Endothelial cell (in vitro differentiated cells): ENCODE results near the gene SLC28A2. TPM values are rescaled to one million over a fixed set of nuclear protein-coding genes. Genes with fewer than 3 reads are reported as not detected.
"Not testable (repeated sequence)": the region's sequence is repeated elsewhere in the genome, so short reads cannot be mapped to it uniquely, and the experiment has no call there.

Experiments used
- DNase-seq: peaks from one replicate; pipeline ENCODE4 v3.0.0; 2021; ENCODE audit warnings: low spot score
- H3K27ac Mint-ChIP-seq: one replicate; pipeline ENCODE4 v1.8.0; 2021; ENCODE audit warnings: mixed read lengths, inconsistent platforms; ENCODE audit not compliant: unreplicated experiment
- H3K27me3 Mint-ChIP-seq: one replicate; pipeline ENCODE4 v1.8.0; 2021; ENCODE audit warnings: mild to moderate bottlenecking, moderate library complexity, mixed read lengths, inconsistent platforms; ENCODE audit not compliant: unreplicated experiment
- H3K36me3 Mint-ChIP-seq: one replicate; pipeline ENCODE4 v1.8.0; 2021; ENCODE audit warnings: mild to moderate bottlenecking, low read depth, mixed read lengths, inconsistent platforms; ENCODE audit not compliant: unreplicated experiment
- H3K4me1 Mint-ChIP-seq: one replicate; pipeline ENCODE4 v1.8.0; 2021; ENCODE audit warnings: mild to moderate bottlenecking, mixed read lengths, inconsistent platforms; ENCODE audit not compliant: unreplicated experiment
- H3K4me3 Mint-ChIP-seq: one replicate; pipeline ENCODE4 v1.8.0; 2021; ENCODE audit warnings: mild to moderate bottlenecking, mixed read lengths, inconsistent platforms; ENCODE audit not compliant: unreplicated experiment
- H3K9me3 Mint-ChIP-seq: one replicate; pipeline ENCODE4 v1.8.0; 2021; ENCODE audit warnings: mixed read lengths, inconsistent platforms; ENCODE audit not compliant: unreplicated experiment
- CTCF ChIP-seq: fragments of 200-600 bp; sonication (generic); IDR thresholded peaks from one replicate; pipeline ENCODE4 v1.5.0; 2021; ENCODE audit warnings: antibody characterized with exemption; ENCODE audit not compliant: unreplicated experiment
- total RNA-seq: library from RNA; stranded (reverse); fragmentation: NEBNext Ultra II Directional; extraction: Animal tissue kit (Norgen Biotek cat#: 25700); gene quantifications from one replicate; pipeline ENCODE4 v1.2.1, GENCODE V29; 2021; ENCODE audit not compliant: unreplicated experiment

Gene SLC28A2
- total RNA-seq, 1 donor from 2014 or later = not detected

GRCh38 chr15:45230245-45230965 is 21.6 kb upstream of the SLC28A2 start:
- Mint-ChIP-seq H3K9me3 (peaks cover 6% of the 10 kb centered on the region), H3K27me3 (no peaks in the 10 kb centered on the region), H3K4me1 (no peaks in the 10 kb centered on the region), H3K36me3 (peaks cover 6% of the 10 kb centered on the region), H3K27ac (no peak overlapping the region), H3K4me3 (no peak overlapping the region)
- no peak for TF ChIP-seq CTCF
- no peak for DNase-seq

- no peak for TF ChIP-seq CTCF
- H3K36me3 Mint-ChIP-seq = peaks cover 6% of the 10 kb centered on the region
- no peak overlapping the region for H3K27ac Mint-ChIP-seq
- H3K27me3 Mint-ChIP-seq = no peaks in the 10 kb centered on the region
- DNase-seq = no peak
- peaks cover 6% of the 10 kb centered on the region for H3K9me3 Mint-ChIP-seq
- no peaks in the 10 kb centered on the region for H3K4me1 Mint-ChIP-seq
- peak overlapping the region; percentile 59 for H3K4me3 Mint-ChIP-seq
Measured at GRCh38 chr15:45231132-45231531, 20.9 kb upstream of the SLC28A2 start.

- DNase-seq = no peak
- TF ChIP-seq CTCF = no peak
- no peaks in the 10 kb centered on the region for H3K4me1 Mint-ChIP-seq
- no peak overlapping the region for H3K27ac Mint-ChIP-seq
- H3K27me3 Mint-ChIP-seq = no peaks in the 10 kb centered on the region
- peaks cover 6% of the 10 kb centered on the region for H3K36me3 Mint-ChIP-seq
- H3K9me3 Mint-ChIP-seq = peaks cover 6% of the 10 kb centered on the region
- no peak overlapping the region for H3K4me3 Mint-ChIP-seq
Measured at GRCh38 chr15:45231864-45232562, 20.0 kb upstream of the SLC28A2 start.

GRCh38 chr15:45234562-45235235 is 17.3 kb upstream of the SLC28A2 start:
- no peak for TF ChIP-seq CTCF
- Mint-ChIP-seq H3K27me3 (no peaks in the 10 kb centered on the region), H3K4me1 (no peaks in the 10 kb centered on the region)

GRCh38 chr15:45236806-45237205 is 15.2 kb upstream of the SLC28A2 start:
- H3K4me3 Mint-ChIP-seq, H3K4me1 Mint-ChIP-seq, H3K9me3 Mint-ChIP-seq, H3K27me3 Mint-ChIP-seq, H3K27ac Mint-ChIP-seq, DNase-seq, H3K36me3 Mint-ChIP-seq: not testable (repeated sequence)

More at GRCh38 chr15:45234562-45235235, 17.3 kb upstream of the SLC28A2 start:
- no peak overlapping the region for H3K27ac Mint-ChIP-seq
- no peak for DNase-seq
- H3K36me3 Mint-ChIP-seq = peaks cover 6% of the 10 kb centered on the region
- H3K9me3 Mint-ChIP-seq = peaks cover 6% of the 10 kb centered on the region
- H3K4me3 Mint-ChIP-seq = no peak overlapping the region
